Ectodermal cell (in vitro differentiated cells): ENCODE results near the gene RAB28.

ENCODE experiments used
- H3K27ac ChIP-seq: 2 replicates; pipeline ENCODE4 v1.7.0; 2013; ENCODE audit warnings: mild to moderate bottlenecking, low read depth, low read length; ENCODE audit not compliant: insufficient read depth, poor library complexity, severe bottlenecking
- H3K27me3 ChIP-seq: 2 replicates; pipeline ENCODE4 v1.7.0; 2013; ENCODE audit warnings: mild to moderate bottlenecking, low read length; ENCODE audit not compliant: insufficient read depth, control insufficient read depth, poor library complexity, severe bottlenecking
- H3K36me3 ChIP-seq: one replicate; pipeline ENCODE4 v1.7.0; 2013; ENCODE audit warnings: low read length; ENCODE audit not compliant: control insufficient read depth, insufficient read depth
- H3K4me1 ChIP-seq: one replicate; pipeline ENCODE4 v1.7.0; 2013; ENCODE audit warnings: low read length; ENCODE audit not compliant: control insufficient read depth, insufficient read depth
- H3K4me3 ChIP-seq: 2 replicates; pipeline ENCODE4 v1.7.0; 2013; ENCODE audit warnings: low read depth, low read length, control low read depth; ENCODE audit not compliant: insufficient read depth
- H3K9me3 ChIP-seq: 2 replicates; pipeline ENCODE4 v1.7.0; 2013; ENCODE audit warnings: mild to moderate bottlenecking, low read length, moderate library complexity; ENCODE audit not compliant: control insufficient read depth
- WGBS, 2 experiments: methylation state at CpG; one replicate each; pipeline ENCODE4 v1.1.7; 2013; ENCODE audit warnings: missing lambda C conversion rate in 2 of 2; 5-methylcytosine and 5-hydroxymethylcytosine counted together

Gene RAB28

GRCh38 chr4:13478707-13479106 is 5.4 kb downstream of the RAB28 start:
- Histone ChIP-seq H3K4me3 (no peak overlapping the region), H3K36me3 (no peaks in the 10 kb centered on the region), H3K9me3 (no peaks in the 10 kb centered on the region), H3K27me3 (no peaks in the 10 kb centered on the region), H3K27ac (no peak overlapping the region), H3K4me1 (peaks cover 11% of the 10 kb centered on the region)
- WGBS, 2 experiments, result 85% methylated on average over 1 of the region's 1 CpG; no CpG with 5 or more reads in 1 of the 2 experiments

- Histone ChIP-seq H3K4me3 (no peak overlapping the region), H3K27me3 (no peaks in the 10 kb centered on the region), H3K27ac (no peak overlapping the region), H3K4me1 (peaks cover 11% of the 10 kb centered on the region), H3K36me3 (no peaks in the 10 kb centered on the region), H3K9me3 (no peaks in the 10 kb centered on the region)
- 100% methylated on average over 2 of the region's 2 CpGs; no CpG with 5 or more reads in 1 of the 2 experiments for WGBS, 2 experiments
These were observed 6.0 kb downstream of the RAB28 start for GRCh38 chr4:13478131-13478530.

- no peaks in the 10 kb centered on the region for H3K27me3 ChIP-seq
- H3K27ac ChIP-seq, result no peak overlapping the region
- no peak overlapping the region for H3K4me3 ChIP-seq
- H3K9me3 ChIP-seq, result no peaks in the 10 kb centered on the region
- WGBS, 2 experiments, result 93 to 94% methylated on average over 2 of the region's 2 CpGs
- no peaks in the 10 kb centered on the region for H3K36me3 ChIP-seq
- peaks cover 11% of the 10 kb centered on the region for H3K4me1 ChIP-seq
These were observed 7.2 kb downstream of the RAB28 start for GRCh38 chr4:13476915-13477314.

- Histone ChIP-seq H3K4me3 (no peak overlapping the region), H3K27ac (no peak overlapping the region), H3K4me1 (peaks cover 5% of the 10 kb centered on the region), H3K36me3 (no peaks in the 10 kb centered on the region), H3K9me3 (no peaks in the 10 kb centered on the region), H3K27me3 (no peaks in the 10 kb centered on the region)
These were observed 8.0 kb downstream of the RAB28 start for GRCh38 chr4:13476152-13476551.

- H3K4me3 ChIP-seq, result no peak overlapping the region
- WGBS, 2 experiments, result 95% methylated on average over 3 of the region's 3 CpGs
- no peaks in the 10 kb centered on the region for H3K36me3 ChIP-seq
- H3K4me1 ChIP-seq, result no peaks in the 10 kb centered on the region
- H3K27ac ChIP-seq, result no peak overlapping the region
- H3K27me3 ChIP-seq, result no peaks in the 10 kb centered on the region
- H3K9me3 ChIP-seq, result no peaks in the 10 kb centered on the region
These were observed 12.7 kb downstream of the RAB28 start for GRCh38 chr4:13471400-13471799.

GRCh38 chr4:13470379-13470778 is 13.8 kb downstream of the RAB28 start:
- no peak overlapping the region for H3K27ac ChIP-seq
- no peaks in the 10 kb centered on the region for H3K4me1 ChIP-seq
- no peaks in the 10 kb centered on the region for H3K27me3 ChIP-seq
- H3K4me3 ChIP-seq, result no peak overlapping the region
- H3K9me3 ChIP-seq, result no peaks in the 10 kb centered on the region
- H3K36me3 ChIP-seq, result no peaks in the 10 kb centered on the region

GRCh38 chr4:13464973-13465372 is 19.2 kb downstream of the RAB28 start:
- H3K36me3 ChIP-seq, result no peaks in the 10 kb centered on the region
- no peaks in the 10 kb centered on the region for H3K4me1 ChIP-seq
- H3K27ac ChIP-seq, result no peak overlapping the region
- 88 to 92% methylated on average over 1 to 3 of the region's 3 CpGs for WGBS, 2 experiments
- no peaks in the 10 kb centered on the region for H3K27me3 ChIP-seq
- no peak overlapping the region for H3K4me3 ChIP-seq
- H3K9me3 ChIP-seq, result no peaks in the 10 kb centered on the region

- Histone ChIP-seq H3K27ac (no peak overlapping the region), H3K9me3 (no peaks in the 10 kb centered on the region), H3K4me1 (no peaks in the 10 kb centered on the region), H3K27me3 (no peaks in the 10 kb centered on the region), H3K4me3 (no peak overlapping the region), H3K36me3 (no peaks in the 10 kb centered on the region)
These were observed 19.6 kb downstream of the RAB28 start for GRCh38 chr4:13464543-13464942.

GRCh38 chr4:13461191-13461905 is 22.8 kb downstream of the RAB28 start:
- no peaks in the 10 kb centered on the region for H3K36me3 ChIP-seq
- no peaks in the 10 kb centered on the region for H3K9me3 ChIP-seq
- H3K4me1 ChIP-seq, result no peaks in the 10 kb centered on the region
- WGBS, 2 experiments, result 92 to 99% methylated on average over 6 of the region's 6 CpGs
- no peak overlapping the region for H3K4me3 ChIP-seq
- H3K27ac ChIP-seq, result no peak overlapping the region
- H3K27me3 ChIP-seq, result no peaks in the 10 kb centered on the region

- 93 to 95% methylated on average over 4 of the region's 4 CpGs for WGBS, 2 experiments
- Histone ChIP-seq H3K27ac (no peak overlapping the region), H3K4me1 (no peaks in the 10 kb centered on the region), H3K27me3 (no peaks in the 10 kb centered on the region), H3K36me3 (peaks cover 12% of the 10 kb centered on the region), H3K9me3 (no peaks in the 10 kb centered on the region), H3K4me3 (no peak overlapping the region)
These were observed 28.7 kb downstream of the RAB28 start for GRCh38 chr4:13455411-13455810.

- no peaks in the 10 kb centered on the region for H3K4me1 ChIP-seq
- H3K36me3 ChIP-seq, result peaks cover 12% of the 10 kb centered on the region
- H3K9me3 ChIP-seq, result no peaks in the 10 kb centered on the region
- H3K27me3 ChIP-seq, result no peaks in the 10 kb centered on the region
- 92 to 94% methylated on average over 1 of the region's 1 CpG for WGBS, 2 experiments
- H3K4me3 ChIP-seq, result no peak overlapping the region
- H3K27ac ChIP-seq, result no peak overlapping the region
These were observed 29.4 kb downstream of the RAB28 start for GRCh38 chr4:13454786-13455185.
